A673 (cell line): ENCODE data around the gene TTC21A. TPM values are rescaled to one million over a fixed set of nuclear protein-coding genes. Genes with fewer than 3 reads are reported as not detected.

ENCODE experiments used
- BruUV-seq: library from RNA; stranded (reverse); fragments of 400-500 nt; replicated peaks from 2 replicates; lab custom pipeline; 2021; lab: Mats Ljungman, UMichigan
- CTCF ChIA-PET: fragments of 300-600 bp; sonication (Branson Sonifier 250); formaldehyde crosslinking; loops from one replicate; lab custom pipeline; 2022; ENCODE audit warnings: antibody characterized with exemption; lab: Charles Lee
- POLR2A ChIA-PET: fragments of 300-600 bp; sonication (Branson Sonifier 250); formaldehyde crosslinking; loops from one replicate; lab custom pipeline; 2022; ENCODE audit warnings: antibody characterized with exemption; ENCODE audit not compliant: low non-redundant PET; lab: Charles Lee
- DNase-seq: peaks from one replicate; pipeline ENCODE4 v3.0.0-alpha.2; 2015; ENCODE audit warnings: low spot score
- H3K27ac ChIP-seq: fragments of 200-600 bp; sonication (generic); 2 replicates; pipeline ENCODE4 v1.5.1; 2016; ENCODE audit warnings: mixed run types, low read depth, mild to moderate bottlenecking, mixed read lengths, antibody characterized with exemption, low read length; ENCODE audit not compliant: poor library complexity, severe bottlenecking
- H3K27me3 ChIP-seq: fragments of 200-600 bp; sonication (generic); replicated peaks from 2 replicates; pipeline ENCODE4 v1.6.1; 2017; ENCODE audit warnings: mixed run types, low read depth, mild to moderate bottlenecking, mixed read lengths, antibody characterized with exemption, low read length; ENCODE audit not compliant: insufficient read depth, poor library complexity
- H3K36me3 ChIP-seq: fragments of 200-600 bp; sonication (generic); 2 replicates; pipeline ENCODE4 v1.6.1; 2016; ENCODE audit warnings: mixed run types, mild to moderate bottlenecking, mixed read lengths, antibody characterized with exemption, low read length; ENCODE audit not compliant: insufficient read depth, poor library complexity, severe bottlenecking
- H3K4me1 ChIP-seq: fragments of 200-600 bp; sonication (generic); 2 replicates; pipeline ENCODE4 v1.6.1; 2017; ENCODE audit warnings: mixed run types, mild to moderate bottlenecking, mixed read lengths, antibody characterized with exemption, low read length; ENCODE audit not compliant: insufficient read depth, poor library complexity, severe bottlenecking
- H3K4me3 ChIP-seq: fragments of 200-600 bp; sonication (generic); 2 replicates; pipeline ENCODE4 v1.5.1; 2016; ENCODE audit warnings: low read depth, mixed run types, mild to moderate bottlenecking, mixed read lengths, low read length; ENCODE audit not compliant: poor library complexity, severe bottlenecking
- H3K9me3 ChIP-seq: fragments of 200-600 bp; sonication (generic); 2 replicates; pipeline ENCODE4 v1.6.1; 2016; ENCODE audit warnings: mixed run types, low read depth, mild to moderate bottlenecking, mixed read lengths, antibody characterized with exemption, low read length; ENCODE audit not compliant: poor library complexity, severe bottlenecking
- CTCF ChIP-seq: fragments of 300-800, 200-600 bp; sonication (generic); conservative IDR thresholded peaks from 2 replicates; pipeline ENCODE4 v1.5.1; 2017; ENCODE audit warnings: low read depth, mild to moderate bottlenecking, antibody characterized with exemption, low read length, moderate library complexity, mixed read lengths
- EZH2 ChIP-seq: fragments of 200-600 bp; sonication (generic); IDR thresholded peaks from 2 replicates; pipeline ENCODE4 v1.6.1; 2017; ENCODE audit warnings: borderline replicate concordance, low read depth, mild to moderate bottlenecking, mixed read lengths, antibody characterized with exemption, low read length; ENCODE audit not compliant: poor library complexity, severe bottlenecking
- intact Hi-C: fragments of 100-400 bp; cut with micrococcal nuclease; formaldehyde crosslinking; loops from one replicate; pipeline ENCODE4 v1.10.0; 2022; ENCODE audit not compliant: unreplicated experiment
- total RNA-seq: library from RNA; stranded (reverse); gene quantifications from 2 replicates; pipeline ENCODE4 v1.2.3, GENCODE V29; 2021

TTC21A gene
- total RNA-seq, 1 experiment from 2014 or later = 1.4 TPM

GRCh38 chr3:39133093-39133490 lies 25.6 kb downstream of the TTC21A start:
- no peak for DNase-seq
- TF ChIP-seq CTCF = no peak
- TF ChIP-seq EZH2 = no peak
- Histone ChIP-seq H3K4me3 (no peak overlapping the region), H3K27me3 (no peaks in the 10 kb centered on the region), H3K36me3 (no peaks in the 10 kb centered on the region), H3K9me3 (no peaks in the 10 kb centered on the region), H3K4me1 (no peaks in the 10 kb centered on the region), H3K27ac (no peak overlapping the region)
- CTCF ChIA-PET = no interaction called here
- BruUV-seq = no TSS peak
- intact Hi-C loops = no loop called here
- POLR2A ChIA-PET = no interaction called here

- ChIA-PET POLR2A (interaction anchor here (0.5 to 0.6 kb wide), 2 partner anchors 15 to 155 kb away, joined by 4 to 6 read pairs; no protein-coding TSS in a partner anchor), CTCF (interaction anchor here (0.5 kb wide), 1 partner anchor 948 kb away, joined by 3 read pairs; no protein-coding TSS in a partner anchor)
- H3K9me3 ChIP-seq = no peaks in the 10 kb centered on the region
- intact Hi-C loops = no loop called here
- H3K4me1 ChIP-seq = no peaks in the 10 kb centered on the region
- TF ChIP-seq CTCF (no peak), EZH2 (no peak)
- H3K27me3 ChIP-seq = no peaks in the 10 kb centered on the region
- no peak for DNase-seq
- H3K27ac ChIP-seq = no peak overlapping the region
- no peak overlapping the region for H3K4me3 ChIP-seq
- H3K36me3 ChIP-seq = no peaks in the 10 kb centered on the region
- BruUV-seq = no TSS peak
These were observed 26.3 kb downstream of the TTC21A start for GRCh38 chr3:39133822-39134221.

- CTCF ChIA-PET = no interaction called here
- intact Hi-C loops = no loop called here
- Histone ChIP-seq H3K9me3 (no peaks in the 10 kb centered on the region), H3K36me3 (no peaks in the 10 kb centered on the region), H3K4me1 (no peaks in the 10 kb centered on the region), H3K27ac (no peak overlapping the region), H3K27me3 (no peaks in the 10 kb centered on the region), H3K4me3 (no peak overlapping the region)
- TF ChIP-seq EZH2 = no peak
- no peak for TF ChIP-seq CTCF
- BruUV-seq = no TSS peak
- POLR2A ChIA-PET = no interaction called here
- no peak for DNase-seq
These were observed 26.8 kb downstream of the TTC21A start for GRCh38 chr3:39134305-39134704.
